Endothelial cell of umbilical vein (primary cell): Measurements from ENCODE around the gene MOCS2. TPM values are rescaled to one million over a fixed set of nuclear protein-coding genes. Genes with fewer than 3 reads are reported as not detected.

Source experiments
- BruUV-seq: library from RNA; stranded (reverse); fragments of 400-500 nt; replicated peaks from 2 replicates; lab custom pipeline; 2021; lab: Mats Ljungman, UMichigan
- CTCF ChIA-PET: fragments of 300-600, 350-600 bp; sonication (Branson Sonifier 250); formaldehyde crosslinking; loops from one replicate; lab custom pipeline; 2021; ENCODE audit warnings: antibody characterized with exemption, inconsistent platforms; lab: Charles Lee
- POLR2A ChIA-PET: fragments of 300-600, 350-600 bp; sonication (Branson Sonifier 250); formaldehyde crosslinking; loops from one replicate; lab custom pipeline; 2021; ENCODE audit warnings: antibody characterized with exemption, inconsistent platforms; lab: Charles Lee
- DNase-seq: peaks from one replicate; pipeline ENCODE4 v3.0.0-alpha.2; 2011; ENCODE audit warnings: low read depth, low spot score
- FAIRE-seq: peaks from 2 replicates; lab custom pipeline; 2011; peaks lifted over from hg19 to GRCh38; lab: Jason Lieb, UNC
- H2AFZ ChIP-seq: 2 replicates; pipeline ENCODE4 v1.6.0; 2012; ENCODE audit warnings: low read depth, low read length, control low read depth, inconsistent platforms
- H3K27ac ChIP-seq: 2 replicates; pipeline ENCODE4 v1.5.1; 2011; ENCODE audit warnings: low read depth, mild to moderate bottlenecking, control low read depth, low read length, moderate library complexity; ENCODE audit not compliant: insufficient read depth
- H3K27me3 ChIP-seq, 2 experiments: 2 replicates each; pipeline versions ENCODE4 v1.6.0 to v1.6.1; 2011; ENCODE audit warnings: low read length in 2 of 2, mixed read lengths in 1 of 2; ENCODE audit not compliant: control insufficient read depth in 2 of 2, insufficient read depth in 2 of 2
- H3K36me3 ChIP-seq, 2 experiments: 2 replicates in 1 of 2; 3 replicates in 1 of 2; pipeline ENCODE4 v1.5.1; 2011; ENCODE audit warnings: low read length in 2 of 2, mild to moderate bottlenecking in 1 of 2, moderate library complexity in 1 of 2; ENCODE audit not compliant: control insufficient read depth in 2 of 2, insufficient read depth in 2 of 2; ENCODE audit errors: extremely low read depth in 1 of 2
- H3K4me1 ChIP-seq: 3 replicates; pipeline ENCODE4 v1.5.1; 2011; ENCODE audit warnings: mild to moderate bottlenecking, low read length; ENCODE audit not compliant: control insufficient read depth, insufficient read depth; ENCODE audit errors: extremely low read depth
- H3K4me2 ChIP-seq: 2 replicates; pipeline ENCODE4 v1.6.1; 2011; ENCODE audit warnings: low read length, control low read depth, mixed read lengths; ENCODE audit not compliant: insufficient read depth
- H3K4me3 ChIP-seq, 3 experiments: fragments of 200-600 bp in 1 of 3; sonication (generic), shearing (Covaris generic) in 1 of 3; replicated peaks in 1 of 3; 2 replicates each; pipeline ENCODE4 v1.5.1; 2011 to 2016; ENCODE audit warnings: control low read depth in 3 of 3, low read length in 3 of 3, mild to moderate bottlenecking in 2 of 3, inconsistent platforms in 1 of 3, low read depth in 1 of 3, moderate library complexity in 1 of 3; ENCODE audit not compliant: insufficient read depth in 1 of 3
- H3K79me2 ChIP-seq: 2 replicates; pipeline ENCODE4 v1.6.0; 2012; ENCODE audit warnings: low read length, inconsistent platforms; ENCODE audit not compliant: control insufficient read depth, insufficient read depth
- H3K9ac ChIP-seq: replicated peaks from 2 replicates; pipeline ENCODE3; 2011; ENCODE audit warnings: low read length, control low read depth; ENCODE audit not compliant: insufficient read depth; ENCODE audit errors: extremely low read depth
- H3K9me1 ChIP-seq: replicated peaks from 3 replicates; pipeline ENCODE4 v1.6.0; 2011; ENCODE audit warnings: mild to moderate bottlenecking, low read length; ENCODE audit not compliant: control insufficient read depth, insufficient read depth; ENCODE audit errors: extremely low read depth
- H3K9me3 ChIP-seq: replicated peaks from 2 replicates; pipeline ENCODE4 v1.5.1; 2012; ENCODE audit warnings: low read length, inconsistent platforms; ENCODE audit not compliant: control insufficient read depth, insufficient read depth
- H4K20me1 ChIP-seq: replicated peaks from 2 replicates; pipeline ENCODE3; 2011; ENCODE audit warnings: mild to moderate bottlenecking, low read length; ENCODE audit not compliant: control insufficient read depth, insufficient read depth; ENCODE audit errors: extremely low read depth
- CTCF ChIP-seq, 2 donors: IDR thresholded peaks; 1 replicate in 1 of 2; 2 replicates in 1 of 2; pipeline ENCODE4 v1.5.1; 2011; ENCODE audit warnings: low read length in 2 of 2, mild to moderate bottlenecking in 2 of 2, moderate library complexity in 2 of 2, control low read depth in 1 of 2, inconsistent platforms in 1 of 2, low read depth in 1 of 2; ENCODE audit not compliant: insufficient read depth in 1 of 2; ENCODE audit errors: extremely low read depth in 1 of 2
- EZH2 ChIP-seq: IDR thresholded peaks from 2 replicates; pipeline ENCODE4 v1.6.1; 2012; ENCODE audit warnings: borderline replicate concordance, low read depth, mild to moderate bottlenecking, moderate library complexity, low read length, inconsistent platforms; ENCODE audit not compliant: severe bottlenecking
- FOS ChIP-seq: IDR thresholded peaks from 2 replicates; pipeline ENCODE4 v1.6.1; 2011; ENCODE audit warnings: mild to moderate bottlenecking, low read length, moderate library complexity, borderline replicate concordance; ENCODE audit not compliant: insufficient read depth
- GATA2 ChIP-seq: IDR thresholded peaks from 2 replicates; pipeline ENCODE4 v1.7.0; 2011; ENCODE audit warnings: low read depth, mild to moderate bottlenecking, moderate library complexity, mixed read lengths, low read length; ENCODE audit not compliant: insufficient read length, insufficient read depth
- JUN ChIP-seq: IDR thresholded peaks from 2 replicates; pipeline ENCODE4 v1.6.1; 2011; ENCODE audit warnings: borderline replicate concordance, low read depth; ENCODE audit not compliant: insufficient read length, insufficient read depth
- MAX ChIP-seq: IDR thresholded peaks from 2 replicates; pipeline ENCODE4 v1.6.1; 2011; ENCODE audit not compliant: insufficient read depth, insufficient read length
- MYC ChIP-seq: IDR thresholded peaks from one replicate; pipeline ENCODE4 v1.6.1; 2011; ENCODE audit warnings: mild to moderate bottlenecking, low read depth, low read length
- POLR2A ChIP-seq: IDR thresholded peaks from 2 replicates; pipeline ENCODE4 v1.6.1; 2012; ENCODE audit warnings: low read depth, mild to moderate bottlenecking, control low read depth, low read length
- POLR2AphosphoS5 ChIP-seq: IDR thresholded peaks from 2 replicates; pipeline ENCODE4 v1.6.1; 2012; ENCODE audit warnings: low read depth, mild to moderate bottlenecking, control low read depth, low read length, moderate library complexity; ENCODE audit not compliant: insufficient read depth
- dilution Hi-C: fragments of 300-500 bp; cut with MboI; formaldehyde crosslinking; loops from one replicate; pipeline ENCODE4 v1.15.0; 2019; ENCODE audit warnings: low sequenced_read_pairs; ENCODE audit not compliant: extremely low pct_ligation_motif_present
- intact Hi-C: fragments of 100-400 bp; cut with micrococcal nuclease; formaldehyde crosslinking; loops from one replicate; pipeline ENCODE4 v1.10.0; 2022
- polyA plus RNA-seq, 4 experiments: library from polyadenylated mRNA; depleted of rRNA in 3 of 4; stranded (reverse) in 3 of 4; unstranded in 1 of 4; fragments of >200 nt; gene quantifications; 2 replicates each; pipeline versions ENCODE4 v1.2.1 to v1.2.3, GENCODE V29; 2011 to 2012; ENCODE audit warnings: missing spikeins in 1 of 4
- total RNA-seq: library from RNA; stranded (reverse); gene quantifications from 2 replicates; pipeline ENCODE4 v1.2.3, GENCODE V29; 2021

MOCS2 gene
- total and polyA plus RNA-seq, 2 donors (not counting 3 experiments of a cell fraction or from before 2014, with no cell fraction given), result 14.3 to 31.5 TPM

GRCh38 chr5:53095217-53095616 is 14.3 kb downstream of the MOCS2 start:
- no peak overlapping the region for H3K4me3 ChIP-seq
- FAIRE-seq (no peak), DNase-seq (no peak)
- no TSS peak for BruUV-seq
- TF ChIP-seq CTCF (IDR thresholded peaks at IDR 0.05; ENCODE audit: extremely low read depth in 1 of 2, insufficient read depth in 1 of 2, low read depth in 1 of 2, low read length in 2 of 2) (no peak), GATA2 (no peak), POLR2A (no peak), MYC (no peak), MAX (no peak), FOS (no peak), EZH2 (no peak), JUN (no peak), POLR2AphosphoS5 (no peak)
- no peak overlapping the region for H3K4me2 ChIP-seq
- no peak overlapping the region for H3K9ac ChIP-seq
- intact Hi-C loops, result loop anchor here (10.0 kb wide), 1 partner anchor 400 kb away; no protein-coding TSS in a partner anchor
- H4K20me1 ChIP-seq, result no peaks in the 10 kb centered on the region
- ChIA-PET POLR2A (no interaction called here), CTCF (interaction anchor here (0.7 to 7.5 kb wide), 15 partner anchors 9 to 180 kb away, joined by 3 to 148 read pairs (median 4); partner anchors contain the start of gene MOCS2)
- H3K27ac ChIP-seq, result no peak overlapping the region
- peaks cover 10 to 13% of the 10 kb centered on the region in 2 experiments for H3K36me3 ChIP-seq
- peaks cover 15% of the 10 kb centered on the region for H3K4me1 ChIP-seq
- H3K27me3 ChIP-seq, result no peaks in the 10 kb centered on the region
- no peak overlapping the region for H2AFZ ChIP-seq
- H3K9me1 ChIP-seq, result no peaks in the 10 kb centered on the region
- dilution Hi-C loops, result no loop called here
- H3K79me2 ChIP-seq, result no peaks in the 10 kb centered on the region
- H3K9me3 ChIP-seq, result no peaks in the 10 kb centered on the region
